Heart left ventricle (tissue), 13 donors: Measurements from ENCODE around the gene NCDN.

Experiments used
- POLR2A ChIP-seq, 2 donors: fragments of 450-650 bp; IDR thresholded peaks; one replicate each; pipeline ENCODE4 v1.6.1; 2017; ENCODE audit warnings: antibody characterized with exemption in 2 of 2, mild to moderate bottlenecking in 2 of 2, moderate library complexity in 2 of 2
- TF ChIP-seq, protein P1 (sequence below), 12 donors: fragments of 200-600 bp; sonication (generic) in 4 of 12; IDR thresholded peaks; one replicate each; pipeline versions ENCODE4 v1.5.0 to v1.8.0; 2018 to 2022; ENCODE audit warnings: antibody characterized with exemption in 12 of 12, mild to moderate bottlenecking in 5 of 12
- donor health status: ischemic (EF 13 %, LVEDD 7.1; RV severe dilation, severe dysfunction).
- donor health status: DM: no; HTN: yes; CAD: no.
- donor health status: DM: no; HTN: no; CAD: no.
- donor health status: ischemic (EF 25% LVEDD 6.9; RV normal size, moderate dysfunction).
- donor health status: ischemic (EF 25% LVEDD 5.7; RV mildly dilated, moderate dysfunction).
- donor health status: ischemic (EF 35%, LVEDD 5.7; RV mildly dilated, moderate dysfunction).
- donor health status: nonischemic (EF 11% LVEDD 7.7; RV severe dilation, severe dysfunction).
- donor health status: DM: yes; HTN: yes; CAD: no.
- donor health status: PGD.
- donor health status: ischemic (EF 29% LVEDD 5.4; RV normal size, mild dysfunction).
- donor health status: nonischemic (EF 23%, LVEDD 6.1; RV moderate dilation, normal function).

DNA sequence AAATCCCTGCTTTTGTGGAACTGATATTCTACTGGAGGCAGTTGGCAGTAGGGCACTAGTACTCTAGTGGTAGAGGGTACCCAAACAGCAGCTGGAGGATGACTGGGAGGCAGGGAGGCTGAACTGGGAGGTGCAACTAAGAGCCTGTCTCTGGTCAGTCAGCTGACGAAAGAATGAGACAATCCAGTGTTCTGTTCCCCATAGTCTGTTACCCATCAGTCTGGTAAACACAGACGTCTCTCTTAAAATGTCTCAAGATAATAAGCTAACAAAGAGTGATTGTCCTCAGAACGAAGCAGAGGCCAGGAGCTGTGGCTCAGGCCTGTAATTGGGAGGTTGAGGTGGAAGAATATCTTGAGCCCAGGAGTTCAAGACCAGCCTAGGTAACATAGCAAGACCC is 45.9 kb downstream of the NCDN start:
- TF ChIP-seq, protein P1, sequence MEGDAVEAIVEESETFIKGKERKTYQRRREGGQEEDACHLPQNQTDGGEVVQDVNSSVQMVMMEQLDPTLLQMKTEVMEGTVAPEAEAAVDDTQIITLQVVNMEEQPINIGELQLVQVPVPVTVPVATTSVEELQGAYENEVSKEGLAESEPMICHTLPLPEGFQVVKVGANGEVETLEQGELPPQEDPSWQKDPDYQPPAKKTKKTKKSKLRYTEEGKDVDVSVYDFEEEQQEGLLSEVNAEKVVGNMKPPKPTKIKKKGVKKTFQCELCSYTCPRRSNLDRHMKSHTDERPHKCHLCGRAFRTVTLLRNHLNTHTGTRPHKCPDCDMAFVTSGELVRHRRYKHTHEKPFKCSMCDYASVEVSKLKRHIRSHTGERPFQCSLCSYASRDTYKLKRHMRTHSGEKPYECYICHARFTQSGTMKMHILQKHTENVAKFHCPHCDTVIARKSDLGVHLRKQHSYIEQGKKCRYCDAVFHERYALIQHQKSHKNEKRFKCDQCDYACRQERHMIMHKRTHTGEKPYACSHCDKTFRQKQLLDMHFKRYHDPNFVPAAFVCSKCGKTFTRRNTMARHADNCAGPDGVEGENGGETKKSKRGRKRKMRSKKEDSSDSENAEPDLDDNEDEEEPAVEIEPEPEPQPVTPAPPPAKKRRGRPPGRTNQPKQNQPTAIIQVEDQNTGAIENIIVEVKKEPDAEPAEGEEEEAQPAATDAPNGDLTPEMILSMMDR (IDR thresholded peaks at IDR 0.05): no peak
- TF ChIP-seq POLR2A (IDR thresholded peaks at IDR 0.05): no peak
